GM12891 (cell line): ENCODE data around the gene HTATIP2.

Source experiments
- DNase-seq: peaks from one replicate; pipeline ENCODE4 v3.0.0; 2011; ENCODE audit warnings: low spot score; ENCODE audit not compliant: insufficient read length
- FAIRE-seq: peaks from 2 replicates; lab custom pipeline; 2011; peaks lifted over from hg19 to GRCh38; lab: Jason Lieb, UNC
- PAX5 ChIP-seq: IDR thresholded peaks from 2 replicates; pipeline ENCODE4 v1.6.1; 2011; ENCODE audit warnings: low read length, moderate library complexity, mild to moderate bottlenecking; ENCODE audit not compliant: insufficient read depth, severe bottlenecking
- POLR2A ChIP-seq: IDR thresholded peaks from 2 replicates; pipeline ENCODE4 v1.6.1; 2011; ENCODE audit warnings: low read depth, low read length, control low read depth
- POLR2AphosphoS5 ChIP-seq: IDR thresholded peaks from 2 replicates; pipeline ENCODE4 v1.6.1; 2011; ENCODE audit warnings: low read depth, low read length, control low read depth
- POU2F2 ChIP-seq: IDR thresholded peaks from 2 replicates; pipeline ENCODE4 v1.6.1; 2011; ENCODE audit warnings: low read depth, mild to moderate bottlenecking, control low read depth, low read length, moderate library complexity
- SPI1 ChIP-seq: IDR thresholded peaks from 2 replicates; pipeline ENCODE4 v1.6.1; 2011; ENCODE audit warnings: low read depth, low read length, control low read depth
- TAF1 ChIP-seq: IDR thresholded peaks from 2 replicates; pipeline ENCODE4 v1.6.1; 2011; ENCODE audit warnings: low read depth, low read length, control low read depth

Gene HTATIP2

DNA sequence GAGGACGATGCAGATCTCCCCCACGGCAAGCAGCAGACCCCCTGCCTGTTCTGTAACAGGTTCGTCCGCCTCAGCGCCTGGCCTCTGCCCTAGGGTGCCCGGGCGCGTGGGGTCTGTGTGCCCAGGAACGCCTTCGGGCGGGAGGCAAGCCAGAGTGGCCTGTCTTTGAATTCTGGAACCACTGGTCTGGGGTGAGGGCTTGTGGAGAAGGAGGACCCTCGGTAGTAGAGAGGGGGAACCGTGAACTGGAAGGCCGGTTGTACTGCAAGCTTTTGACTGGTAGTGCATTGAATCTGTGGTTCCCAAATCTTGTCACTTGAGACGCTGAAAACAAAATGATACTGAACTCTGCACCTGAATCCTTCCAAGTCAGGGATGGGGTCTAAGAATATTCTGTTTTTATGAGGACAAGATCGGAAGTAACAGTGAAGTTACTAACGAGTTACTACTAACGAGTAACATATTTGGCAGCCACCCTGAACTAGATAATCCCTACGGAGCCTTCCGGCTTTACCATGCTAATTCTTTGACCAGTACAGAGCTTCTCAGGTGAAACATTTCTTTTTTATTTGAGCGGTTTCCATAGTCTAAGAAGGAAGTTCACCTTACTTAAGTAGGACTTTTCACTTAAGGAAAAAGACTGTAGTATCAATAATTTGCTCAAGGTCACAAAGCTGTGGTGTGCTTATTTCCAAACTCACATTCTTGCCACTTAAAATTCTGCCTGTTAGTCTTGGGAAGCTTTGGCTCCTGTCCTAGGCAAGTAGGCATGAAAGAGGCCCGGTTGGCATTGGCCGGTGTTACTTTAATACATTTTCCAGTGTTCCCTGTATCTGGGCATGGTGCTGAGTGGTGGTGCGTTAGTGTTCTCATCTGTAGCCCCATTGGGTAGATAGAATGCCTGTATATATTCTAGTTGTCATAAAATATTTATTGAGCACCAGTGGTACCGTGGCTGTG, 24.9 kb downstream of the HTATIP2 start:
- DNase-seq: no peak
- peak; percentile 74 for FAIRE-seq

DNA sequence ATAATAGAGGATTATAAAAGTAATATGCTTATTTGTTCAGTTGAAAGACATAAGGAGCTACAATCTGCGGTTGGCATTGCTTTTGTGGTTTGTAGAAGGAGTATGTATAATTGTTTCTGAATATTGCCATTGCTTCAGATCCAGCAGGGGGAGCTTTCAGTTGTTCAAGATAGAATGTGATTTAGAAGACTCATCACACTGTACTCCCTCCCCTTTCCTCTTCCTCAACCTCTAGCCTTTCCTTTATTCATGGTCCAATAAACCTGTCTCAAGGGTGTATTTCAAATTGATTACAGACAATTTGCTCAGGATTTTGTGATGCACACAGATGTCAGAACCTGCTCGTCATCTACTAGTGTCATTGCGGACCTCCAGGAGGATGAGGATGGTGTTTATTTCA, 33.8 kb downstream of the HTATIP2 start:
- no peak for FAIRE-seq
- no peak for TF ChIP-seq POLR2A
- no peak for TF ChIP-seq POU2F2
- no peak for TF ChIP-seq SPI1
- TF ChIP-seq PAX5: no peak
- TF ChIP-seq POLR2AphosphoS5: no peak
- TF ChIP-seq TAF1: no peak
- no peak for DNase-seq

More for the DNA sequence above, 24.9 kb downstream of the HTATIP2 start:
- TF ChIP-seq PAX5 (no peak), POLR2A (peak; percentile 33; the same call in 1 of the 2 replicates), TAF1 (no peak), SPI1 (no peak), POU2F2 (no peak), POLR2AphosphoS5 (peak; percentile 3; the same call in 1 of the 2 replicates)

DNA sequence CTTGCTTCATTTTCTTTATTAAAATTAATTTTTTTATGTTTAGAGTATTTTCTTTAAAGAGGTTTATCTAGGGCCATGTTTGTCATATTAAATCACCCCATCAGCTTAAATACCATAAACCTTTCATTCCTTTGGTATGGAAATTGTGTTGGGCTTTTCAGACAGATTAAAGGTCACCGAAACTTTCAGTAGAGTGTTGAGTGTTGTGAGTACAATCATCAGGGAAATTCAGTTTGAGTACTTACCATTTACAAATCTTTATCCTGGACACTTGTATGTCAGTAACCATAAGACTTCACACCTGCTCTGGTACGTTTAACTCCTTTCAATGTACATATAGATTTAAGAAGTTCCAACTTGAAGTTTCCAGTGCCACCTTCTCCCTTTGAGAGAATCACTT, 36.0 kb downstream of the HTATIP2 start:
- no peak for FAIRE-seq
- no peak for DNase-seq
- no peak for TF ChIP-seq POLR2AphosphoS5
- TF ChIP-seq TAF1: no peak
- no peak for TF ChIP-seq SPI1
- no peak for TF ChIP-seq POLR2A
- TF ChIP-seq PAX5: no peak
- TF ChIP-seq POU2F2: no peak

DNA sequence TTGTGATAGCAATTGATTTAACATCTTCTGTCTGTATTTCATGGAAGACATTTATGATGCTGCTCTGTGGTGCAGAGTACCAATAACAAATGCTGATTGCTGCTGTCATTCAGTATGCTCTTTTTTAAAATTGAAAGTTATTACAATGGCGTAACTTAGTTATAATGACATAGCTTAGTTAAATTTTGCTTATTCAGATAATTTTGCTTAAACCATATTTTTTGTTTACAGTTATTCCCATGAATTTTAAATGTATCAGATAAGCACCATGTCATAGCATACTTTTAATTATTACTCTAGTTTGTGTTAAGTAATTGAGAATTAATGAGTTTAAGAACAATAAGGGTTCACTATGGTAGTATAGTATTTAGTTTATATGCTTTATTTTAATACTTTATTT, 39.5 kb downstream of the HTATIP2 start:
- no peak for FAIRE-seq
- no peak for DNase-seq
- no peak for TF ChIP-seq SPI1
- TF ChIP-seq POU2F2: no peak
- no peak for TF ChIP-seq TAF1

DNA sequence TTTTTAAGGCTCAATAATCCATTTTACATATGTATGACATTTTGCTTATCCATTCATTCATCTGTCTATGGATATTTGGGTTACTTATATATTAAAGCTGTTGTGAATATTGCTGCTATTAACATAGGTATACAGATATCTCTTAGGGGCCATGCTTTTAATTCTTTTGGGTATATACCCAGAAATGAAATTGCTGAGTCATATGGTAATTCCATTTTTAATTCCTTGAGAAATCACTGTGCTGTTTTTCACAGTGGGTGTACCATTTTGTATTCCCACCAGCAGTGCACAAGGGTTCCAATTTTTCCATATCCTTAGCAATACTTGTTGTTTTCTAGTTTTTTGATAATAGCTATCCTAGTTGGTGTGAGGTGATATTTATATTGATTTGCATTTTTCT, 43.0 kb downstream of the HTATIP2 start:
- FAIRE-seq (no peak), DNase-seq (no peak)
- no peak for TF ChIP-seq POLR2A

DNA sequence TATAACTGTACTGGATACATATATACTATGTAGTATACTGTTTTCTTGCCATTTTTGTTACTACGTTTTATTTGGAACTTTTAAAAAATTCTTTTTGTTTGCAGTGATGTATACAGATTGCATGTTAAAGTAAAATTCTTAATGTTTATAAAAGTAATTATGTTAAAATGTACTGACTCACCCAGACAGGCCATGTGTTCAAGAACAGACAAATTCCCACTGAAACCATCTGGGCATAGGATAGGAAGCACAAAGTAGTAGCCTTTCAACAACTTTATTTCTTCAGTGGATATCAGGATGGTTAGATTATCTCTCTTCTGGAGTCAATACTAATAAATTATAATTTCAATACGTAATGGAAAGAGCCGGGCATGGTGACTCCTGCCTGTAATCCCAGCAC, 43.8 kb downstream of the HTATIP2 start:
- no peak for FAIRE-seq
- TF ChIP-seq POLR2AphosphoS5 (no peak), POU2F2 (no peak), TAF1 (no peak), POLR2A (no peak), SPI1 (no peak), PAX5 (no peak)
- DNase-seq: no peak

DNA sequence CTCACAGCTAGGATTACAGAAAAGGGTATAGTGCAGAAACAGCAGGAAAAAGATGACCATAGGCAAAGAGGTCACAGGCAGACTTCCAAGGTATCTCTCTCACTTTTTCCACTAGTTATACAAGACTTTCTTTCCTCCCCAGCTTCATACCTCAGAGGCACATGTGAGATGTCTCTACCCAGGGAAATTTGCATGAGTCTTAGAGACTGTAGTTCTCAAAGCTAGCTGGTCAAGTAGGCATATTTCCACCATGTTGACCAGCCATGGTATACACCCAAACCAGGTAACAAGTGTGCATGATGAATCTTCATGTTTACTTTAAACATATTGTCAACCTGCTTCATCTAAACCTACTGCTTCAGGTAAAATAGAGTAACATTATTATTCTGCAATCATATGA, 51.9 kb downstream of the HTATIP2 start:
- peak; percentile 26 for FAIRE-seq
- DNase-seq: no peak

DNA sequence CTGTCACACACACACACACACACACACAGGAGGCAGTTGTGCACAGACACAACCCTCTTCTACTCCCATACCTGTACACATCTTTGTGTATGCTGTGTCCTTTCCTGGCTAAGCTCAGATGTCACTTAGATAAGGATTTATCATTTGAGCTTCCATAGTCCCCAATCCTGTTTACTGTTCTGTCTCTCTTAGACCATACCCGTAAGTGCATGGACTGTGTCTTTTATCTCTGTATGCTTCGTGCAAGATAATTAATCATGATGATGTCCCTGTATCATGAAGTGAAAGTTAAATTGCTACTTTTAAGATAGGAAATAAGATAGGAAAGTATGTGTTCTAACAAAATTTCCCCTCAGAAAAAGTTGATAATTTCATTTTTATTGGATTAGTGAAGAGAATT, 54.3 kb downstream of the HTATIP2 start:
- FAIRE-seq (no peak), DNase-seq (no peak)
- TF ChIP-seq POU2F2: no peak
- TF ChIP-seq POLR2AphosphoS5: no peak
- no peak for TF ChIP-seq PAX5
- TF ChIP-seq SPI1: no peak
- no peak for TF ChIP-seq POLR2A
- TF ChIP-seq TAF1: no peak

More for the DNA sequence above, 51.9 kb downstream of the HTATIP2 start:
- TF ChIP-seq PAX5 (no peak), POU2F2 (no peak), POLR2AphosphoS5 (no peak), POLR2A (no peak), TAF1 (no peak), SPI1 (no peak)

DNA sequence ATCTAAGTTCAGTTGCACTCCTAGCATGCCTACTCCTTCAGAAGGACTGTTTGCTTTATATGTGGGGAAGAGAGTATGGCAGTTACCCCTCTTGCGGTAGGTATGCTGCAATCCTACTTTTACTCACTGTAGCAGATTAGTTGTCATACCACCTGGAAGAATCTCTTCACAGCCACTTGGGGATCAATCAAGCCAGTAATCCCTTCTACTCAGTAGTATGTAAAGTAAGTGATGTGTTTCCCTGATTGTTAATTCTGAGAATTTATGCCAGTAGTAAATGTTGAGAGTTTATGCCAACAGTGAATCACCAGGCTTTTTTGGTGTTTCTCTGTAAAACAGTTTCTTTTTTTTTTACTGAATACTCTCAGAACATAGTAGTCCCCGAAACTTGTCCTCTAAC, 58.4 kb downstream of the HTATIP2 start:
- no peak for FAIRE-seq
- TF ChIP-seq TAF1 (no peak), PAX5 (no peak), POU2F2 (no peak), POLR2A (no peak), SPI1 (no peak), POLR2AphosphoS5 (no peak)
- no peak for DNase-seq
